Glutamatergic neuron (in vitro differentiated cells): ENCODE results near the gene AKT1. TPM values are rescaled to one million over a fixed set of nuclear protein-coding genes. Genes with fewer than 3 reads are reported as not detected.
A peak's percentile ranks its signal among the peaks of the same experiment; 100 is the strongest.

Experiments used
- DNase-seq: peaks from one replicate; pipeline ENCODE4 v3.0.0; 2022
- H3K27ac Mint-ChIP-seq: one replicate; pipeline ENCODE4 v1.8.0; 2020; ENCODE audit warnings: mild to moderate bottlenecking, mixed read lengths, inconsistent platforms; ENCODE audit not compliant: unreplicated experiment
- H3K27me3 Mint-ChIP-seq: one replicate; pipeline ENCODE4 v1.8.0; 2020; ENCODE audit warnings: mild to moderate bottlenecking, moderate library complexity, mixed read lengths, inconsistent platforms; ENCODE audit not compliant: unreplicated experiment
- H3K36me3 Mint-ChIP-seq: one replicate; pipeline ENCODE4 v1.8.0; 2020; ENCODE audit warnings: mild to moderate bottlenecking, mixed read lengths, inconsistent platforms; ENCODE audit not compliant: unreplicated experiment
- H3K4me1 Mint-ChIP-seq: one replicate; pipeline ENCODE4 v1.8.0; 2020; ENCODE audit warnings: mild to moderate bottlenecking, low read depth, mixed read lengths, inconsistent platforms; ENCODE audit not compliant: unreplicated experiment
- H3K4me3 Mint-ChIP-seq: one replicate; pipeline ENCODE4 v1.8.0; 2020; ENCODE audit warnings: mild to moderate bottlenecking, mixed read lengths, inconsistent platforms; ENCODE audit not compliant: unreplicated experiment
- H3K9me3 Mint-ChIP-seq: one replicate; pipeline ENCODE4 v1.8.0; 2020; ENCODE audit warnings: mild to moderate bottlenecking, moderate library complexity, mixed read lengths, inconsistent platforms; ENCODE audit not compliant: unreplicated experiment
- CTCF ChIP-seq: fragments of 200-600 bp; sonication (generic); IDR thresholded peaks from one replicate; pipeline ENCODE4 v1.5.0; 2021; ENCODE audit not compliant: partially characterized antibody, unreplicated experiment
- total RNA-seq: library from RNA; stranded (reverse); fragmentation: NEBNext Ultra II Directional; extraction: Animal tissue kit (Norgen Biotek cat#: 25700); gene quantifications from one replicate; pipeline ENCODE4 v1.2.1, GENCODE V29; 2021; ENCODE audit not compliant: unreplicated experiment

The AKT1 gene
- total RNA-seq, 1 donor from 2014 or later, result 300 TPM

- no peak for TF ChIP-seq CTCF
- Mint-ChIP-seq H3K27me3 (peaks cover 11% of the 10 kb centered on the region), H3K9me3 (peaks cover 6% of the 10 kb centered on the region), H3K27ac (no peak overlapping the region), H3K4me3 (peak overlapping the region; percentile 52), H3K36me3 (no peaks in the 10 kb centered on the region), H3K4me1 (peaks cover 2% of the 10 kb centered on the region)
- DNase-seq, result peak; percentile 60
Observed at GRCh38 chr14:104724981-104725771, 70.4 kb downstream of the AKT1 start.

DNA sequence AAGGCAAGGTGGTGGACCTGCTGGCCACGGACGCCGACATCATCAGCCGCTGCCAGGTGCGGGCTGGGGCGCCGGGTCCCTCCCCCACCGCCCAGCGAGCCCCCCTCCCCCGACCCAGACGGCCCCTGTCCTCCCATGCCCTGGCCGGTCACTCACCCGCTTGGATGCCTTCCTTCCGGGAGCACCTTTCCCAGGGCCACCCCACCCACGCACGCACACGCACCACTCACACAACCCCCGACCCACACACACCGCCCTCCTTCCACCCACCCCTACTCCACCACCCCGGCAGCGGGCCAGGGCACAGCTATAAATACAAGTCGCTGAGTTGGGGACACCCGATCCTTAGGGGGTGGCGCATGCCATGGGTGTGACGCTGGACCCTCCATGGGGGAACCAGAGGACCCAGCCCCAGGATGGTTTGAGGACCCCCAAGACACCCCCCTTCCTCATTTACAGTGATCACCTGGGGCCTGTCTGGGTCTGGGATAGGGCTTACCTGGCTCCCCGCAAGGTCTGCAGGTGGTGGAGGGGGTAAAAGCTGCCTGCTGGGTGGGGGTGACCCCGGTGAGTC, 71.1 kb downstream of the AKT1 start:
- H3K27ac Mint-ChIP-seq, result no peak overlapping the region
- H3K4me3 Mint-ChIP-seq, result no peak overlapping the region
- H3K9me3 Mint-ChIP-seq, result peaks cover 5% of the 10 kb centered on the region
- peaks cover 11% of the 10 kb centered on the region for H3K27me3 Mint-ChIP-seq
- no peak for TF ChIP-seq CTCF
- H3K36me3 Mint-ChIP-seq, result no peaks in the 10 kb centered on the region
- H3K4me1 Mint-ChIP-seq, result peaks cover 2% of the 10 kb centered on the region
- no peak for DNase-seq

DNA sequence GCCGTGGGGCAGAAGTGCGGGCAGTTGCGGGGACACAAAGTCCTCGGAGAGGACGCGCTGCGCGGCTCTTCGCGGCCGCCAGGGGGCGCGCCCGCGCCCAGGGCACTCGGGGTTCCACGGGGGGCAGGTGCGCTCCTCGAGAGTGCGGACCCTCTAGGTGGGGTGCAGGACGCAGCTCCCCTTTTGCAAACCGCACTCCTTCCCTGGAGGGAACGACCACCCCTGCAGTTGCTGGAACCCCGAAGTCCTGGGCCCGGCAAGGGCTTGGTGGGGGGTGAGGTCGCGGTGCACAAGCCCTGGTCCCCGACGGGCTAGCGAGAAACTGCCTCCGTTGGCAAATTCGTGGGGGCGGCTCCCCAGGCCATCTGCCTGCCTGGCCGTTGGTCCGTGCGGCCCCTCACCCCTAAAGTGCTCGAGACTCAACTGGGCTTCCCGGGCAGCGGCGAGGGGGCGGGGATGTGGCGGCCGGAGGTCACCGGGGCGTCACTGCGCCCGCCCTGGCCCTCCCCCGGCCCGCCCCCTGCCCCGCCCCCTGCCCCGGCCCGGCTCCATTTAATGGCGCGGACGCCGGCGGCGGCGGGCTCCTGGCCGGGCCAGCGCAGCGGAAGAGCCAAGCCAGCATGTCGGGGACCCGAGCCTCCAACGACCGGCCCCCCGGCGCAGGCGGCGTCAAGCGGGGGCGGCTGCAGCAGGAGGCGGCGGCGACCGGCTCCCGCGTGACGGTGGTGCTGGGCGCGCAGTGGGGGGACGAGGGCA, 71.7 kb downstream of the AKT1 start, which contains the start of gene ADSS1:
TSS of gene ADSS1 (plus strand) at position 579 of the 756 bp plus-strand sequence. CDS start at position 621, 42 bp downstream.
- H3K27me3 Mint-ChIP-seq, result peaks cover 11% of the 10 kb centered on the region
- H3K4me3 Mint-ChIP-seq, result no peak within 1 kb of the TSS
- H3K36me3 Mint-ChIP-seq, result no peaks in the 10 kb centered on the region
- peak; percentile 77 for DNase-seq
- peak; percentile 98 for TF ChIP-seq CTCF
- peaks cover 2% of the 10 kb centered on the region for H3K4me1 Mint-ChIP-seq
- H3K27ac Mint-ChIP-seq, result no peak within 1 kb of the TSS
- H3K9me3 Mint-ChIP-seq, result peaks cover 5% of the 10 kb centered on the region

DNA sequence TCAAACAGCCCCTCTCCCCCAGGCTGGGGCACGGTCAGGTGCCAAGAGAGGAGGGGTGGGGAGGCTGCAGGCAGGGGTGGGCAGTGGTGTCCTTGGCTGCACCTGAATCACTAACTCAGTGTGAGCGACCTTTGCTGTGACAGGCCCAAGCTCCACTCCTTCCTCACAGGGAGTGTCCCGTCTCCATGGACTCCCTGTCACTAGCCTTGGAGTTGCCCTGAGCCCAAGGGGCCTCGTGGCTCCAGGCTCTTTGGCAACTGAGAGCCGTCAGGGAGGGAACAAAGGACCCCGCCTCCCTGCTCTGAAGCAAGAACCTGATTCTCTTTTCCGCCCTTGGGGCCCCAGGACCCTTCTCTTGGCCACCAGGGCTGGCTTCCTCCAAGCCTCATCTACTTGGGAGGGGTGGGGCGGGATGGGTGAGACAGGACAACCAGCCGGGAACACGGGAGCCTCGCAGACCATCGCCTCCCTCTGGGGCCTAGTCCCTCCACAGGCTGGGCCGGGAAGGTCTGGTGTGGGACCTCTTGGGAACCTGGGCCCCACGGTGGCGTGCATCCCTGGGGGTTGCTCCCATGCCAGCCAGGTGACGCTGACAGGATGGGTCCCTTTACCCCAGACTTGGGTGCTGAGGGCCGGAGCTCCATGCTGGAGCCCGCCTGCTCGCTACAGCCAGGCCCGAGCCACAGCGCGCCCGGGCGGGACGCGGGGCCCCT, 72.5 kb downstream of the AKT1 start:
- peaks cover 2% of the 10 kb centered on the region for H3K4me1 Mint-ChIP-seq
- no peak for DNase-seq
- TF ChIP-seq CTCF, result no peak
- peaks cover 5% of the 10 kb centered on the region for H3K9me3 Mint-ChIP-seq
- H3K4me3 Mint-ChIP-seq, result no peak overlapping the region
- H3K27me3 Mint-ChIP-seq, result peaks cover 11% of the 10 kb centered on the region
- H3K36me3 Mint-ChIP-seq, result no peaks in the 10 kb centered on the region
- no peak overlapping the region for H3K27ac Mint-ChIP-seq
